Choroid plexus epithelial cell (primary cell): Measurements from ENCODE around the gene IGSF23.
"Not testable (repeated sequence)": the region's sequence is repeated elsewhere in the genome, so short reads cannot be mapped to it uniquely, and the experiment has no call there.

Source experiments
- DNase-seq: peaks from one replicate; pipeline ENCODE4 v3.0.0-alpha.2; 2010; ENCODE audit warnings: low read depth
- H3K4me3 ChIP-seq: 2 replicates; pipeline ENCODE4 v1.5.1; 2011; ENCODE audit warnings: low read depth, mild to moderate bottlenecking, control low read depth, low read length, moderate library complexity
- CTCF ChIP-seq: conservative IDR thresholded peaks from 2 replicates; pipeline ENCODE4 v1.5.1; 2011; ENCODE audit warnings: low read depth, mild to moderate bottlenecking, control low read depth, inconsistent platforms, low read length, moderate library complexity

The IGSF23 gene

GRCh38 chr19:44627631-44628030, 14.3 kb downstream of the IGSF23 start:
- no peak for DNase-seq
- TF ChIP-seq CTCF, result no peak
- no peak overlapping the region for H3K4me3 ChIP-seq

- TF ChIP-seq CTCF, result no peak
- no peak overlapping the region for H3K4me3 ChIP-seq
- no peak for DNase-seq
These were observed 15.4 kb downstream of the IGSF23 start for GRCh38 chr19:44628793-44629192.

- not testable (repeated sequence) for DNase-seq, H3K4me3 ChIP-seq
These were observed 18.2 kb downstream of the IGSF23 start for GRCh38 chr19:44631611-44632010.

- not testable (repeated sequence) for H3K4me3 ChIP-seq, DNase-seq
These were observed 20.7 kb downstream of the IGSF23 start for GRCh38 chr19:44634058-44634457.

- no peak for TF ChIP-seq CTCF
- no peak for DNase-seq
- no peak overlapping the region for H3K4me3 ChIP-seq
These were observed 21.4 kb downstream of the IGSF23 start for GRCh38 chr19:44634785-44635184.

GRCh38 chr19:44635581-44636438, 22.4 kb downstream of the IGSF23 start:
- DNase-seq, result peak; percentile 53
- H3K4me3 ChIP-seq, result no peak overlapping the region
- no peak for TF ChIP-seq CTCF

GRCh38 chr19:44636439-44637389, 23.4 kb downstream of the IGSF23 start:
- DNase-seq, result no peak
- H3K4me3 ChIP-seq, result no peak overlapping the region

More at GRCh38 chr19:44636439-44637389, 23.4 kb downstream of the IGSF23 start:
- no peak for TF ChIP-seq CTCF
